ENCODE data around the gene USF3.

DNA sequence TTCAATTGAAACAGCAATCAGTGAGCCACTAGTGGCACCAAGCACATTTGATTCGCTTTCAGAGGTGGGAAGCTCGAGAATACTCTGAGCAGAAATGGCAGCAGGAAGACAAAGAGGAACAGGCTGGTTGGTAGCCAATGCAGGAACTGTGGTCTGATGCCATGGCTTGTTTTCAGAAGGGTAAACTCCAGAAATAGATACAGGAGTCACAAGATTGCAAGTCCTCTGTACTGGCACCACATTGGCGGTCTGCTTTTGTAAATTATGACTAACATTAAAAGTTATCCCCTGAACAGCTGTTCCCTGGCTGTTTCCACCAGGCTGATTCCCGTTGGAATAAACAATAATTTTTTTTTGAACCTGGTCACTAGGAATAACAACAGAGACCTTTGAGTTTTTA is 35.5 kb downstream of the USF3 start:
- TF ChIP-seq CTCF (IDR thresholded peaks at IDR 0.05) (no peak), POLR2A (IDR thresholded peaks at IDR 0.05) (no peak)

Data from upper lobe of left lung (tissue), 4 donors.